Coronary artery (tissue), 2 donors: ENCODE measurements around the gene MYO7B.
A peak's percentile ranks its signal among the peaks of the same experiment; 100 is the strongest.

Experiments used
- DNase-seq: peaks from one replicate; pipeline ENCODE4 v3.0.0-alpha.2; 2017; ENCODE audit warnings: low spot score
- H3K27ac ChIP-seq, 2 donors: fragments of 200-600 bp; sonication (generic); one replicate each; pipeline ENCODE4 v1.5.1; 2016 to 2019
- H3K4me3 ChIP-seq: fragments of 200-600 bp; sonication (generic); 2 replicates; pipeline ENCODE4 v1.5.1; 2016; ENCODE audit warnings: mild to moderate bottlenecking, moderate library complexity
- TF ChIP-seq, protein P1 (sequence below): fragments of 200-600 bp; sonication (generic); IDR thresholded peaks from one replicate; pipeline ENCODE4 v1.5.1; 2019; ENCODE audit warnings: antibody characterized with exemption

MYO7B gene

DNA sequence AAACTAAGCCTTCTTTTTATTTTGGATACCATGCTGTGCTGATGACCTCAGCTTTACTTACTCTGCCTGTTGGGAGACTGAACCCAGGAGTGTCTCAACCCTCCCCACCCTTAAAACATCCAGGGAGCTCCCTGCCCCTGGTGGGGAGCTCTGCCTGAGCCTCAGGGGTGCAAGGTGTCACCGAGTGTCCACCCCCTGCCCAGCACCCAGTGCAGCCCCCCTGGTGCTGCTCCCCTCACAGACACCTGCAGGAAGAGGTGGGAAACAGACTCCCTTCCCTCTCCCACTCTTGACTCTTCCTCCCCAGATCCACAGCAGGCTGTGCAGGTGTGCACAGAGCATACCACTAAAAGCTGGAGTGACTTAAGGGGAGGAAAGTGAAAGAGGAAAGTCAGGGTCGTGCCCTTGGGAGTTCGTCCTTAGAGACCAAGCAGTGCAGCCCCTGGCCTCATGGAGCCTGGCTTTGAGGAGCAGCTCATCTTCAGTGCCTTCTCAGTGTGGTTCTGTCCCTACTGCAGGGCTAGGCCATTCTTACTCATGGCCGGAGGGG is 51.3 kb downstream of the MYO7B start:
- H3K27ac ChIP-seq: no peak overlapping the region
- TF ChIP-seq, protein P1, sequence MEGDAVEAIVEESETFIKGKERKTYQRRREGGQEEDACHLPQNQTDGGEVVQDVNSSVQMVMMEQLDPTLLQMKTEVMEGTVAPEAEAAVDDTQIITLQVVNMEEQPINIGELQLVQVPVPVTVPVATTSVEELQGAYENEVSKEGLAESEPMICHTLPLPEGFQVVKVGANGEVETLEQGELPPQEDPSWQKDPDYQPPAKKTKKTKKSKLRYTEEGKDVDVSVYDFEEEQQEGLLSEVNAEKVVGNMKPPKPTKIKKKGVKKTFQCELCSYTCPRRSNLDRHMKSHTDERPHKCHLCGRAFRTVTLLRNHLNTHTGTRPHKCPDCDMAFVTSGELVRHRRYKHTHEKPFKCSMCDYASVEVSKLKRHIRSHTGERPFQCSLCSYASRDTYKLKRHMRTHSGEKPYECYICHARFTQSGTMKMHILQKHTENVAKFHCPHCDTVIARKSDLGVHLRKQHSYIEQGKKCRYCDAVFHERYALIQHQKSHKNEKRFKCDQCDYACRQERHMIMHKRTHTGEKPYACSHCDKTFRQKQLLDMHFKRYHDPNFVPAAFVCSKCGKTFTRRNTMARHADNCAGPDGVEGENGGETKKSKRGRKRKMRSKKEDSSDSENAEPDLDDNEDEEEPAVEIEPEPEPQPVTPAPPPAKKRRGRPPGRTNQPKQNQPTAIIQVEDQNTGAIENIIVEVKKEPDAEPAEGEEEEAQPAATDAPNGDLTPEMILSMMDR: no peak
- H3K4me3 ChIP-seq: no peak overlapping the region
- DNase-seq: peak; percentile 50

GRCh38 chr2:127588241-127588640 is 52.8 kb downstream of the MYO7B start:
- peak; percentile 14 for DNase-seq
- Histone ChIP-seq H3K27ac (no peak overlapping the region), H3K4me3 (no peak overlapping the region)
- TF ChIP-seq, protein P1: no peak

DNA sequence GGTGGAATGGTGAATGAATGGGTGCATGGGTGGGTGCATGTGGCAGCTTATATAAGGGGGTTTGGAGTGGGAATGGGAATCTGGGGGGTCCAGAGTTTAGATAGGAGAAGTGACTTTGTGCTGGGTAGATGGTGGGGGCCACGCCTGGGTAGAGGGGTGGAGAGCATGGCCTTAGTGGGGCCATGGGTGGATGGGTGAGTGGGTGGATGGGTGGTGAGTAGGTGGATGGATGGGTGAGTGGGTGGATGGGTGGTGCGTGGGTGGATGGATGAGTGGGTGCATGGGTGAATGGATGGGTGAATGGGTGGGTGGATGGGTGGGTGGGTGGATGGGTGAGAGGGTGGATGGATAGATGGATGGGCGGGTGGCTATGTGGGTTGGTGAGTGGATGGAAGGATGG is 53.9 kb downstream of the MYO7B start:
- peak; percentile 17 for DNase-seq
- Histone ChIP-seq H3K27ac (no peak overlapping the region), H3K4me3 (no peak overlapping the region)
- TF ChIP-seq, protein P1: no peak

DNA sequence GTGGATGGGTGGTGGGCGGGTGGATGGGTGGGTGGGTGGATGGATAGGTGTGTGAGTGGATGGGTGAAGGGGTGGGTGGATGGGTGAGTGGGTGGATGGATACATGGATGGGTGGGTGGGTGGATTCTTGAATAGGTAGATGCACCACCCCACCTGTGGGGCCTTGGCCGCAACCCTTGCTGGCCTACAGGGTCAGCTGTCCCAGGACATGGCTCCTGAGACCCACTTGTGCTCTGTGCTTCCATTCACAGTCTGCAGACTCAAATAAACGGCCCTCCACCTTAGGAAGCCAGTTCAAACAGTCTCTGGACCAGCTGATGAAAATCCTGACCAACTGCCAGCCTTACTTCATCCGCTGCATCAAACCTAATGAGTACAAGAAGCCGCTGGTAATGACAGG is 54.4 kb downstream of the MYO7B start:
- H3K27ac ChIP-seq: no peak overlapping the region
- no peak overlapping the region for H3K4me3 ChIP-seq
- TF ChIP-seq, protein P1: no peak
- DNase-seq: peak; percentile 52

GRCh38 chr2:127590386-127591190 is 55.1 kb downstream of the MYO7B start:
- DNase-seq: peak; percentile 17
- no peak overlapping the region for H3K4me3 ChIP-seq
- no peak overlapping the region for H3K27ac ChIP-seq
- TF ChIP-seq, protein P1: no peak

- TF ChIP-seq, protein P1: peak; percentile 76
- Histone ChIP-seq H3K27ac (no peak overlapping the region), H3K4me3 (no peak overlapping the region)
- peak; percentile 66 for DNase-seq
These were observed 55.9 kb downstream of the MYO7B start for GRCh38 chr2:127591221-127591923.
